GM21825 (cell line): Measurements from ENCODE around the gene PIP5K1B.

Experiments used
- ATAC-seq: cut with Tn5 transposase; IDR thresholded peaks from one replicate; pipeline ENCODE4 v1.9.1; 2021; ENCODE audit warnings: mild to moderate bottlenecking, moderate library complexity; ENCODE audit not compliant: unreplicated experiment

Gene PIP5K1B

GRCh38 chr9:68896486-68896885, 191.4 kb downstream of the PIP5K1B start:
- no peak for ATAC-seq

GRCh38 chr9:68897577-68898145, 192.6 kb downstream of the PIP5K1B start:
- no peak for ATAC-seq

GRCh38 chr9:68898781-68899439, 193.9 kb downstream of the PIP5K1B start:
- ATAC-seq, result no peak

GRCh38 chr9:68904454-68904853, 199.4 kb downstream of the PIP5K1B start:
- ATAC-seq, result no peak

- no peak for ATAC-seq
These were observed 200.1 kb downstream of the PIP5K1B start for GRCh38 chr9:68905129-68905528.

GRCh38 chr9:68907910-68908309, 202.9 kb downstream of the PIP5K1B start:
- ATAC-seq, result no peak

GRCh38 chr9:68912561-68912960, 207.5 kb downstream of the PIP5K1B start:
- no peak for ATAC-seq

- no peak for ATAC-seq
These were observed 208.0 kb downstream of the PIP5K1B start for GRCh38 chr9:68913054-68913453.

- ATAC-seq, result no peak
These were observed 209.7 kb downstream of the PIP5K1B start for GRCh38 chr9:68914751-68915150.

- ATAC-seq, result peak; percentile 56
These were observed 214.6 kb downstream of the PIP5K1B start for GRCh38 chr9:68919661-68920060.

- no peak for ATAC-seq
These were observed 215.9 kb downstream of the PIP5K1B start for GRCh38 chr9:68920921-68921320.

- ATAC-seq, result no peak
These were observed 218.4 kb downstream of the PIP5K1B start for GRCh38 chr9:68923480-68923879.

- no peak for ATAC-seq
These were observed 220.1 kb downstream of the PIP5K1B start for GRCh38 chr9:68925175-68925574.

GRCh38 chr9:68927165-68927564, 222.1 kb downstream of the PIP5K1B start:
- ATAC-seq, result no peak

- no peak for ATAC-seq
These were observed 226.8 kb downstream of the PIP5K1B start for GRCh38 chr9:68931821-68932220.

- ATAC-seq, result no peak
These were observed 227.4 kb downstream of the PIP5K1B start for GRCh38 chr9:68932458-68932857.

- ATAC-seq, result peak; percentile 96
These were observed 228.6 kb downstream of the PIP5K1B start for GRCh38 chr9:68933434-68934328.

- ATAC-seq, result no peak
These were observed 229.2 kb downstream of the PIP5K1B start for GRCh38 chr9:68934329-68934644.

- no peak for ATAC-seq
These were observed 235.5 kb downstream of the PIP5K1B start for GRCh38 chr9:68940573-68940972.

GRCh38 chr9:68941780-68942459, 236.9 kb downstream of the PIP5K1B start:
- no peak for ATAC-seq

- ATAC-seq, result no peak
These were observed 237.8 kb downstream of the PIP5K1B start for GRCh38 chr9:68942790-68943189.
